GM19467 (cell line): ENCODE results near the gene L3MBTL4.
"Not testable (repeated sequence)": the region's sequence is repeated elsewhere in the genome, so short reads cannot be mapped to it uniquely, and the experiment has no call there.

Source experiments
- ATAC-seq: cut with Tn5 transposase; IDR thresholded peaks from one replicate; pipeline ENCODE4 v1.9.1; 2021; ENCODE audit warnings: mild to moderate bottlenecking, moderate library complexity; ENCODE audit not compliant: unreplicated experiment

L3MBTL4 gene

GRCh38 chr18:6054256-6054842, 360.4 kb downstream of the L3MBTL4 start:
- no peak for ATAC-seq

- no peak for ATAC-seq
Measured at GRCh38 chr18:6052449-6052913, 362.2 kb downstream of the L3MBTL4 start.

- not testable (repeated sequence) for ATAC-seq
Measured at GRCh38 chr18:6047596-6047995, 367.1 kb downstream of the L3MBTL4 start.

DNA sequence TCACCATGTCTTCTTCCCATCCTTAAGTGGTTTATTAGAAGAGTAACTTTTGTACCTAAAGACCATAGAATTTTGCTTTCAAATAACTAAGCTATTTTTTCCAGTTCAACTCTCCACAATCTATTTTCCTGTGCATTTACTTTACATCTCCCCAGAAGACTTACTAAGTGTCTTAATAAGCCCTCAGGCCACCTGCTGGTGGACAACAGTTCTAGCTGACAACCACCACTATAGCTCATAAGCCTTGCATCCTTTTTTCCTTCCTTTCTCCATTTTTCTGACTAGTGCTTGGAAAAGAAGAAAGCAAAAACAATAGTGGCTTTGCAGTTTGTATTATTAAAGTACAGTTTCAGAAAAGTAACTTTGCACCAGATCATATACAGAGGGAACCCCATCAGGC, 369.9 kb downstream of the L3MBTL4 start:
- ATAC-seq, result no peak

DNA sequence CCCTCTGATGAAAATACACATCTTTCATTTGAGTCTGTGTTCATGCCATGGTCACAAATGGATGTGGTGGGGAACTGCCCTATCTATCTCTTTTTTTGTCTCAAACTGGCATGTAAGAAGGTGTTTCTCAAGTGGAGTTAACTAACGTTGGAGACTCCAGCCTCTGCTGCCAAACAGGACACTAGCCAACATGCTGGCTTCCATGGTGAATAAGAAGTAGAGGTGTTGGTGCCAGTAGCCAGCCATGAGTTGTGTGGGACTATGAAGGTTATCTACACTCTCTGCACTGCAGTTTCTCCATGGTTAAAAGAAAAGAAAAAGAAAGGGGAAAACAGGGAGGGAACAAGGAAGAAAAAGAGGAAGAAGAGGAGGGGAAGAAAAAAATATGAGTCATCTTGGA, 370.4 kb downstream of the L3MBTL4 start:
- no peak for ATAC-seq

DNA sequence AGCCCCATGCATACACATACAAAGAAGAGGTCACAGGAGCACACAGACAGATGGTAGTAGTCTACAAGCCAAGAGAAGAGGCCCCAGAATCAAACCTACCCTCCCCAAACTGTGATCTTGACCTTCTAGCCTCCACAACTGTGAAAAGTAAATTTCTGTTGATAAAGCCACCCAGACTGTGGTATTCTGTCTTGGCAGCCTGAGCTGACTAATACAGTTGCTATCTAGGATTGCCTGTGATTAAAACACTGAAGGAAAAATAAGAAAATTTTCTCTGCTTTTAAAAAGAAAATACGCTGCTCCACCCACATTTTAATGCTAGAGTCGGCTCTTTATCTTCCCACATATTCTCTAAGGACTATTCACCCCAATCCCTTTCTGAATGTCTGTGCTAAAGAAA, 375.7 kb downstream of the L3MBTL4 start:
- ATAC-seq, result no peak

DNA sequence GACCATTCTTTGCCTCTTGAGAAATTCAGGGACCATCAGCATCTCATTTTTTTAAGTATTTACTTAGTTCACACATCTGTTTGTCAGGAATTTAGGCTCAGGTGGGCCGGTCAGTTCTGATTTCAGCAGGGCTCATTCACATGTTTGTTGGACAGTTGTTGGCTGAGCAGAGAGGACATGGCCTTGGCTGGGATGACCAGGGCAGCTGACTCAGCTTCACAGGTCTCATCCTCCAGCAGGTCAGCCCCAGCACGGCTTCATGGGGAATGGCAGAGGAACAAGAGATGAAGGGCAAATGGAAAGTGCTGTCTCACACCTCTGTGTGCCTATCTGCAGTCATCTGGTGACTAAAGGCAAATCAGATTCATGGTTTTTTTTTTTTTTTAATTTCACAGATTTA, 383.3 kb downstream of the L3MBTL4 start:
- ATAC-seq, result no peak

DNA sequence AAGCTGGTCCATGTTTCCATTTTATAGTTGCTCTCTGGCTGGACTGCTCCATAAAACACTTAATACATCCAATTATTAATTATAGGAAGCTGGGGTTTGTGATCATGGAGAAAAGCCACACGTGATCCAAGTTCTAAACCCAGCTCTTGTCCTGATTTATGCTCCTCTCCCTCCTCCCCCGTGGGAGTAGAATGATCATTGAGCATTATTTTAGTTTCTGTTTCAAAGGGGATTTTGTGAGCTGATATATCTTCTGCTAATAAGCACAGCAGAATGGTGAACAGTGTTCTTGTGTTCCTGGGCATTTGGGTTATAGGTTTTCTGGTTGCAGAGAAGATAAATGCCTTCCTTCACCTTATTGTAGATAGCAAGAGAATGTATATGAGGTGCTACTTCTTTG, 383.7 kb downstream of the L3MBTL4 start:
- no peak for ATAC-seq

DNA sequence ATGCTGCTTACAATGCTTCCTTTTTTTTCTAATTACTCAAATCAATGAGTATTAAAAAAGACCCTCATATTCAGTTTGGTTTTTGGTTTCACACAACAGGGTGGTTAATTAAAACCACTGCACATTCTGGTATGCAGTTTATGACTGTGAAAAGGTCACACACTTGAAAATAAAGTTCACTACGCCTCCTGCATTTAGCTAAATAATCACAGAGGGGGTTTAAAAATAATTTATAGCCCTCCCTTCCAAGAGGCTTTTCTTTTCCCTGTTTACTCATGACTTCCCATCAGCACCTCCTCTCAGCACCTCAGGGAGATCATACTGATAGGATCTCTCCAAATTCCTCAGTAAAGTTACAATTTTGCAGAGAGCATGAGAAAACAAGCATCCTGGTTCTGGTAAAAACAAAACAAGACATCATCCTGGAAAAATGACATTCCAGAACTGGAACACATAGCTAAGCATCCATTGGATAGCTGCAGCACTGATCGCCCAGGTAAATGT, 389.9 kb downstream of the L3MBTL4 start:
- no peak for ATAC-seq

DNA sequence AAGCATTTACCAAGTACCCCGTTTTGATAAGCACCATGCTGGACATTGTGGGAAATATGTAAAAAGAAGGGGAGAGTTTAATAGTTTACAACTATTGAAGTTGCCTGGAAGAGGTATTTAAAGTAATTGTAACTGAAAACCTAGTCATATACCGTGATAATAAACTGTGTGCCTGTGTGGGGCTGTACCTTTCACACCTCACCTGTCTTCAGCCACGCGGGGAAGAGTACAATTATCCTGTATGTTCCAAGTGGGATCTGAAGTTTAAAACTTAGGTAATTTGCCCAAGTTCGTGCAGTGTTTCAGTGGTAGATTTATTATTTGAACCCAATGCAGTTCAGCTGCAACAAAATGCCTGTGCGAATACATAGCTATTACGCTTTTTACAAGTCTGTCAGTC, 391.2 kb downstream of the L3MBTL4 start:
- ATAC-seq, result no peak

GRCh38 chr18:6022845-6023244, 391.9 kb downstream of the L3MBTL4 start:
- no peak for ATAC-seq

GRCh38 chr18:6022074-6022444, 392.7 kb downstream of the L3MBTL4 start:
- no peak for ATAC-seq

DNA sequence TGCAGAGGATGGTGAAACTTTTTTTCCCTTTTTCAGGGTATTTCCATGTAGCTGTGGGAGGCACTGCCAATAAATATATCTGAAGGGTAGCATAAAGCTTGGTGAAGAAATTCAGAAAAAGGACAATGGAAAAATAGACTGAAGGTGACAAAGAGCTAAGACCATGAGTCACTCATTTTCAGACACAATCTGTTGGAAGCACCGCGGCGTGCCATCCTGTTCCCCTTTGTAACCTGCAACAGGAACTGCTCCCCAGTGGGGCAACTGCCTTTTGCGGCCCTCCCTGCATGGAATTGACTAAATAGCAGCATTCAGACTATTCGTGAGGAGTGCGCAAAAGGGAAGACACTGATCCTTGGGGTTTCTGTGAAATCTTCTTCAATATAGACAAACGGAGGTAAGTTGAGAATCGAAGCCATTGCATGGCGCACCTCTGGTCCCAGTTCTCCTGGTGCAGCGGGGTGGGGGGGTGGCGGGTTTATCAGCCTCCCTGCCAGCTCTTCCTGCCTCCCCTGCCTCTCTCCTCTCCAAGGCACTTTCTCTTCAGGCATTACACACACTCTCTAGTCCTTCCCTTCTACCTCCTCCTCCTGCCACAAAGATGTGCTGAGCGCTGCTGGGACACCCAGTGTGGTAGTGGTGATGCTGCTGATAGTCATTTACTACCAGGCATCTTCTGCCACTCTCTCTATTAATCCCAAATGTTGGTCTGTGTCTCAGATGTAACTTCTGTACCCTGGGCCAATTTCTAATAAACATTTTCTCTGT, 393.2 kb downstream of the L3MBTL4 start:
- no peak for ATAC-seq

GRCh38 chr18:6018671-6019070, 396.0 kb downstream of the L3MBTL4 start:
- no peak for ATAC-seq

GRCh38 chr18:6017171-6017570, 397.5 kb downstream of the L3MBTL4 start:
- ATAC-seq, result no peak

- no peak for ATAC-seq
Measured at GRCh38 chr18:6015364-6015763, 399.3 kb downstream of the L3MBTL4 start.

GRCh38 chr18:6013171-6013810, 401.4 kb downstream of the L3MBTL4 start:
- no peak for ATAC-seq

DNA sequence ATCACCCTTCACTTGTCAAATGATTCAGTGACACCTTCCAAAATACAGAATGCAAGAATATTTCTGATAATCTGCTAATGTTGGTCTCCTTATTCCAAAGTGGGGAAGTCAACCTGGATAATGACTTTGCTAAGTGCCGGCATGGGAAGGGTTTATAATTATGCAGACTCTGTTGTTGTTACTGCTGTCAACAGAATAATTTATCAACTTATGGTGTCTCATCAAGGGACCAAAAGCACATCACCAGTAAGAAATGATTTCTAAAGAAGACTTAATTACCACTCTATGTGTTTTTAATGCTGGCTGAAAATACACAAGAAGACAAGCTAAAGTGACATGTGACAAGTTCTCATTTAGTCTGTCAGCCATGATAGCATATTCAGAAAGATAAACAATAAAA, 403.8 kb downstream of the L3MBTL4 start:
- no peak for ATAC-seq

DNA sequence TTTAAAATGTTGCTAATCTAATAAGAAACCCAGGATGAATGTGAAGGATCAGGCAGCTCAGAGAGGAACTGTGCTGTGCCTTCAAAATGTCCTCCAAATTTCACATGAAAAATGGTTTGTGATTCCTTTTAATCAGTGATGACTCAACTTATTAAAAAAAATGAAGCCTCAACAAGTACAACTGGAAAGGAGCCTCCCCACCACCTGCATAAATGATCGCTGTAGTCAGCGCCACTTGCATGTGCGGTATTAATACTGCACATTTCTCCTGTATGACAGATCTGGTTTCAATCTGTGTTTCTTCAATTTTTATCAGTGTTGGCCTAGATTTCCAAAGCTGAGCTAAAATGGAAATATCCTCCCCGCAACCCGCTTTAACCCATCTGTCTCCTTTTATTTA, 404.4 kb downstream of the L3MBTL4 start:
- ATAC-seq, result no peak

- ATAC-seq, result no peak
Measured at GRCh38 chr18:6009756-6010155, 405.0 kb downstream of the L3MBTL4 start.

DNA sequence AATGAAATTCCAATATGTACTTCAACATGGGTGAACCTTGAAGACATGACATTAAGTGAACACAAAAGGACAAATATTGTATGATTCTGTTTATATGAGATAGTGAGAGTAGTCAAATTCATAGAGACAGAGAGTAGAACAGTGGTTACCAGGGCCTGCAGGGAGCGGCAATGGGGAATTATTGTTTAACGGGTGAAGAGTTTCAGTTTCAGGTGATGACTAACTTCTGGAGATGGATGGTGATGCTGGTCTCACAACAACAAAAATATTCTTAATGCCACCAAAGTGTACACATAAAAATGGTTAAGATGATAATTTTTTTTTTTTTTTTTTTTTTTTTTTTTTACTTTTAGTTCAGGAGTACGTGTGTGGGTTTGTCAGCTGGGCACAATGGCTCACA, 410.0 kb downstream of the L3MBTL4 start:
- ATAC-seq, result peak; percentile 97

DNA sequence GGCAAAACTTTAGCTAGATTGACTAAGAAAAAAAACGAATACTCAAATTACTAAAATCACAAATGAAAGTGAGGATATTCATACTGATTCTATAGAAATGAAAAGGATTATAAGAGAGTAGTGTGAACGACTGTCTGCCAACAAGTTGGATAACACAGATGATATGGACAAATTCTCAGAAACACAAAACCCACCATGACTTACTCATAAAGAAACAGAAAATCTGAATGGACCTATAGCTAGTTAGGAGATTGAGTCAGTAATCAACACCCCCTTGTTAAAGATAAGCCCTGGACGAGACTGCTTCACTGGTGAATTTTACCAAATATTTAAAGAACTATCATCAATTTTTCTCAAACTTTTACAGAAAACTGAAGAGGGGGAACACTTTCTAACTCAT, 410.6 kb downstream of the L3MBTL4 start:
- ATAC-seq, result peak; percentile 49
